HG03469 (cell line): ENCODE measurements around the gene SNED1.

ENCODE experiments used
- ATAC-seq: cut with Tn5 transposase; IDR thresholded peaks from one replicate; pipeline ENCODE4 v1.9.1; 2021; ENCODE audit warnings: mild to moderate bottlenecking, moderate library complexity, moderate number of reproducible peaks; ENCODE audit not compliant: unreplicated experiment

SNED1 gene

GRCh38 chr2:241142063-241142462, 143.6 kb downstream of the SNED1 start:
- ATAC-seq: no peak

GRCh38 chr2:241142593-241142992, 144.2 kb downstream of the SNED1 start:
- no peak for ATAC-seq
